ENCODE data around the gene GDAP2. TPM values are rescaled to one million over a fixed set of nuclear protein-coding genes. Genes with fewer than 3 reads are reported as not detected.

The GDAP2 gene
- total RNA-seq, 1 experiment from 2014 or later, result 24.4 TPM

DNA sequence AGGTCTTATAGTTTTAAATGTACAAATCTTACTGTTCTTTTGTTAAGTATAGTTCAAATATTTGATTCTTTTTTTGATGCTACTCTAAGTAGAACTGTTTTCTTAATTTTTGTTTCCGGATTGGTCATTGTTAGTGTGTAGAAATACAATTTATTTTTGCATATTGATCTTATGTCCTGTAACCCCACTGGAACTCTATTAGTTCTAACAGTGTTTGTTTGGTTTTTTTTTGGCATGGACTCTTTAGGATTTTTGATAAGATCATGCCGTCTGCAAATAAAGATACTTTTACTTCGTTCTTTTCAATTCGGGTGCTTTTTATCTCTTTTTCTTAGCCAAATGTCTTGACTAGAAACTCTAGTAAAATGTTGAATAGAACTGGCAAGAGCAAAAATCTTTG, 26.5 kb downstream of the GDAP2 start:
- Histone ChIP-seq H3K18ac (ENCODE audit: insufficient read length, low read depth, low read length) (no peak overlapping the region), H2AK5ac (ENCODE audit: insufficient read length, low read length) (no peak overlapping the region), H4K20me1 (ENCODE audit: control insufficient read depth, insufficient read depth, insufficient read length) (no peaks in the 10 kb centered on the region), H2BK12ac (ENCODE audit: insufficient read length, low read depth, low read length) (no peak overlapping the region), H2BK5ac (ENCODE audit: insufficient read length, low read length) (no peak overlapping the region), H3K27me3 (ENCODE audit: insufficient read depth, low read length) (no peaks in the 10 kb centered on the region), H3K9me3 (ENCODE audit: control insufficient read depth, low read depth, low read length) (no peaks in the 10 kb centered on the region), H3K56ac (ENCODE audit: insufficient read length, low read depth, low read length) (no peak overlapping the region), H3K4me1 (ENCODE audit: insufficient read depth, low read length) (no peaks in the 10 kb centered on the region), H4K8ac (replicated peaks; ENCODE audit: insufficient read length, low read depth, low read length) (no peak overlapping the region), H3T11ph (ENCODE audit: low read length) (no peak overlapping the region), H2BK15ac (ENCODE audit: low read depth, low read length) (no peak overlapping the region), H3K23me2 (ENCODE audit: insufficient read length, low read depth, low read length, poor library complexity, severe bottlenecking) (no peaks in the 10 kb centered on the region), H3K27ac (ENCODE audit: insufficient read length, low read depth, low read length) (no peak overlapping the region), H3K23ac (ENCODE audit: insufficient read length, low read depth, low read length) (no peak overlapping the region), H3K4ac (ENCODE audit: low read depth, low read length) (no peak overlapping the region), H4K91ac (ENCODE audit: insufficient read length, low read depth, low read length) (no peak overlapping the region), H2BK120ac (ENCODE audit: low read depth, low read length, poor library complexity, severe bottlenecking) (no peak overlapping the region), H2BK20ac (ENCODE audit: low read depth, low read length, poor library complexity, severe bottlenecking) (no peak overlapping the region), H3K79me2 (ENCODE audit: insufficient read depth, low read length) (no peaks in the 10 kb centered on the region), H3K9ac (ENCODE audit: extremely low read depth, insufficient read length, low read length) (no peak overlapping the region), H3K4me2 (ENCODE audit: insufficient read depth, insufficient read length, low read length) (no peak overlapping the region), H3K14ac (ENCODE audit: insufficient read depth, low read length) (no peak overlapping the region), H2AFZ (ENCODE audit: low read length) (no peak overlapping the region), H4K5ac (ENCODE audit: insufficient read length, low read depth, low read length) (no peak overlapping the region), H3K79me1 (ENCODE audit: insufficient read depth, low read depth, low read length, poor library complexity, severe bottlenecking) (no peaks in the 10 kb centered on the region)
- H3K27me3 Mint-ChIP-seq (ENCODE audit: low read depth), result no peaks in the 10 kb centered on the region
- H3K4me1 Mint-ChIP-seq, result no peaks in the 10 kb centered on the region
- DNase-seq, result no peak
- H3K4me3 Mint-ChIP-seq, result no peak overlapping the region
- H3K27ac Mint-ChIP-seq, result no peak overlapping the region
- H3K36me3 Mint-ChIP-seq (ENCODE audit: insufficient read depth in 1 of 3, low read depth in 3 of 3), result peaks cover 0 to 55% (median 39%) of the 10 kb centered on the region in 3 experiments; a peak in 6 of 7 replicates
- WGBS (ENCODE audit: extremely low coverage, insufficient read length, low lambda C conversion rate), result no CpG with 5 or more reads among the region's 4 CpGs
- H3K9me3 Mint-ChIP-seq, result no peaks in the 10 kb centered on the region
- TF ChIP-seq, protein P1, sequence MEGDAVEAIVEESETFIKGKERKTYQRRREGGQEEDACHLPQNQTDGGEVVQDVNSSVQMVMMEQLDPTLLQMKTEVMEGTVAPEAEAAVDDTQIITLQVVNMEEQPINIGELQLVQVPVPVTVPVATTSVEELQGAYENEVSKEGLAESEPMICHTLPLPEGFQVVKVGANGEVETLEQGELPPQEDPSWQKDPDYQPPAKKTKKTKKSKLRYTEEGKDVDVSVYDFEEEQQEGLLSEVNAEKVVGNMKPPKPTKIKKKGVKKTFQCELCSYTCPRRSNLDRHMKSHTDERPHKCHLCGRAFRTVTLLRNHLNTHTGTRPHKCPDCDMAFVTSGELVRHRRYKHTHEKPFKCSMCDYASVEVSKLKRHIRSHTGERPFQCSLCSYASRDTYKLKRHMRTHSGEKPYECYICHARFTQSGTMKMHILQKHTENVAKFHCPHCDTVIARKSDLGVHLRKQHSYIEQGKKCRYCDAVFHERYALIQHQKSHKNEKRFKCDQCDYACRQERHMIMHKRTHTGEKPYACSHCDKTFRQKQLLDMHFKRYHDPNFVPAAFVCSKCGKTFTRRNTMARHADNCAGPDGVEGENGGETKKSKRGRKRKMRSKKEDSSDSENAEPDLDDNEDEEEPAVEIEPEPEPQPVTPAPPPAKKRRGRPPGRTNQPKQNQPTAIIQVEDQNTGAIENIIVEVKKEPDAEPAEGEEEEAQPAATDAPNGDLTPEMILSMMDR (conservative IDR thresholded peaks at IDR 0.05), result no peak

Measured in H9 (cell line).